ENCODE results near the gene PPP1R1A. TPM values are rescaled to one million over a fixed set of nuclear protein-coding genes. Genes with fewer than 3 reads are reported as not detected.

The PPP1R1A gene
- total RNA-seq, 4 donors from 2014 or later, result 0.76 to 9.0 (median 2.4) TPM

- no peaks in the 10 kb centered on the region for H3K36me3 ChIP-seq
- H3K4me3 ChIP-seq, result no peak overlapping the region
- H3K27ac ChIP-seq, result no peak overlapping the region
- no peaks in the 10 kb centered on the region for H3K9me3 ChIP-seq
- DNase-seq, result no peak
- intact Hi-C loops (cut with DNase I; ENCODE audit: low total_unique reads), result no loop called here
- H3K4me1 ChIP-seq, result no peaks in the 10 kb centered on the region
- no peaks in the 10 kb centered on the region for H3K27me3 ChIP-seq
- TF ChIP-seq POLR2A (IDR thresholded peaks at IDR 0.05), result no peak
- TF ChIP-seq CTCF (IDR thresholded peaks at IDR 0.05), result no peak
Measured at GRCh38 chr12:54608156-54608555, 19.7 kb upstream of the PPP1R1A start.

GRCh38 chr12:54606556-54606955, 18.1 kb upstream of the PPP1R1A start:
- Histone ChIP-seq H3K4me3 (no peak overlapping the region), H3K9me3 (no peaks in the 10 kb centered on the region), H3K4me1 (no peaks in the 10 kb centered on the region), H3K36me3 (no peaks in the 10 kb centered on the region), H3K27ac (no peak overlapping the region), H3K27me3 (no peaks in the 10 kb centered on the region)
- DNase-seq, result no peak
- TF ChIP-seq POLR2A (IDR thresholded peaks at IDR 0.05), result no peak
- no peak for TF ChIP-seq CTCF (IDR thresholded peaks at IDR 0.05)
- intact Hi-C loops (cut with DNase I; ENCODE audit: low total_unique reads), result no loop called here

DNA sequence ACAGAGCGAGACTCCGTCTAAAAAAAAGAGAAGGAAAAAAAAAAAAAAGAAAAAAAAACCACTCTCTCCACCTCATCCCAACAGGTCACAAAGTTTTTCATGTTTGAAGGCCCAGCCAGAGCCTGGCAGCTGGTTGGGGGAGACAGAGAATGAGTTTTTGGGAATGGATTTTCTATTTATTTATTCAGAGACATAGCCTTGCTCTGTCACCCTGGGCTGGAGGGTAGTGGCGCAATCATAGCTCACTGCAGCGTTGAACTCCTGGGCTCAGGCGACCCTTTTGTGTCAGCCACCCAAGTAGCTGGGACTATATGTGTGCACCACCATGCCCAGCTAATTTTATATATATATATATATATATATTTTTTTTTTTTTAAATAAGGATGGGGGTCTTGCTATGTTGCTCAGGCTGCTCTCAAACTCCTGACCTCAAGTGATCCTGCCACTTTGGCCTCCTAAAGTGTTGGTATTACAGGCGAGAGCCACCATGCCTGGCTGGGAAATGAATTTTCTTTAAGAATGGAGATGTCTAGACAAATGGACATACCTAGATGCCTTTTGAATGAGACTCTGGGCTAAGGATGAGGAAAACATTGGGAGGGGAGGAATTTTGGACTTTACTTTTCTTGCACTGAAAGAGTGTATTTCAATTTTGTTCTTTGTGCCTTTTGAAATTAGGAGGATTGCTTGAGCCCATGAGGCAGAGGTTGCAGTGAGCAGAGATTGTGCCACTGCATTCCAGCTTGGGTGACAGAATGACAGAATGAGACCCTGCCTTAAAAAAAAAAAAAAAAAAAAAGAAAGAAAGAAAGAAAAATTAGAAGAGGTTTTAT, 16.9 kb upstream of the PPP1R1A start:
- no peaks in the 10 kb centered on the region for H3K27me3 ChIP-seq
- no peak for TF ChIP-seq CTCF (IDR thresholded peaks at IDR 0.05)
- TF ChIP-seq POLR2A (IDR thresholded peaks at IDR 0.05), result no peak
- no peaks in the 10 kb centered on the region for H3K9me3 ChIP-seq
- H3K4me3 ChIP-seq, result no peak overlapping the region
- no peaks in the 10 kb centered on the region for H3K4me1 ChIP-seq
- no peak overlapping the region for H3K27ac ChIP-seq
- DNase-seq, result no peak
- H3K36me3 ChIP-seq, result no peaks in the 10 kb centered on the region
- intact Hi-C loops (cut with DNase I; ENCODE audit: low total_unique reads), result no loop called here

DNA sequence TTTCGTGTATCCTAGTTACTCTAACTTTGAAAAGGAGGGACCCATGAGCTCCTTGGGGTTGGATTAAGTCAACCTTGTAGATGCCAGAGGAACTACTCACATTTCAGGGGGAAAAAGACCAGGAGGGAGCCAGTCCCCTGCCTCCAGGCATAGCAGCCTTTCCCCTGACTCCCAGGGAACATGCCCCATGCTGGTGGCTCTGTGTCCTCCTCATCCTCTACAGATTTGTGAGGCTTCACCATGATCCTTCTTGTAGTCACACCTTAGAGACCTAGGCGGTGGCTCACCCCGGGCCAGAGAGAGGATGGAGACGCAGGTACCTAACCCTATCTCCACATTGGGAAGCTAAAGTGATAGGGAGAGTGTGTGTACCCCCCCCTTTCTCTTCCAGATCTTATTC, 16.0 kb upstream of the PPP1R1A start:
- Histone ChIP-seq H3K4me3 (no peak overlapping the region), H3K9me3 (no peaks in the 10 kb centered on the region), H3K27ac (no peak overlapping the region), H3K36me3 (no peaks in the 10 kb centered on the region), H3K27me3 (no peaks in the 10 kb centered on the region), H3K4me1 (no peaks in the 10 kb centered on the region)
- intact Hi-C loops (cut with DNase I; ENCODE audit: low total_unique reads), result no loop called here
- TF ChIP-seq POLR2A (IDR thresholded peaks at IDR 0.05) (no peak), CTCF (IDR thresholded peaks at IDR 0.05) (no peak)
- no peak for DNase-seq

DNA sequence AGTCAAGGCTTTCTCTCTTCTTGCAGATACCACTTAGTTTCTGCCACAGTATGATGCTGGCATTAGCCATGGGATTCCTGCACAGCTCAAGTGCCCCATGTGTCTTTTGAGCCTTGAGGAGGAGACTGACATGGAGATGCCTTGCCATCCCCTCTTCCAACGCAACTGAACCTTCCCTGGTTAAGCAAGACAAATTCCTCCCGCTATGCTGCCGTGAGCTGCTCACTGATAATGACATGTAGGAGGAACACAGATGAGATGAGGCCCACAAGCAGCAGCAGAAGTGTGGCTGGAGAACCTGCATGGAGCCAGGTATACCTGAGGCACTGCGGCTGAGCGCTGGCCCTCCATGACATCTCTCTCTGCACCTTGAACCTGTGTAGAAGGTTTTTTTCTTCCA, 15.4 kb upstream of the PPP1R1A start:
- H3K4me1 ChIP-seq, result no peaks in the 10 kb centered on the region
- no peak for TF ChIP-seq CTCF (IDR thresholded peaks at IDR 0.05)
- TF ChIP-seq POLR2A (IDR thresholded peaks at IDR 0.05), result no peak
- no peaks in the 10 kb centered on the region for H3K27me3 ChIP-seq
- H3K9me3 ChIP-seq, result no peaks in the 10 kb centered on the region
- no peak overlapping the region for H3K4me3 ChIP-seq
- H3K27ac ChIP-seq, result no peak overlapping the region
- no peak for DNase-seq
- H3K36me3 ChIP-seq, result no peaks in the 10 kb centered on the region
- intact Hi-C loops (cut with DNase I; ENCODE audit: low total_unique reads), result no loop called here

Data from uterus (tissue), 4 donors.